ENCODE results near the gene ATG4D.
"Not testable (repeated sequence)": the region's sequence is repeated elsewhere in the genome, so short reads cannot be mapped to it uniquely, and the experiment has no call there.

Gene ATG4D

DNA sequence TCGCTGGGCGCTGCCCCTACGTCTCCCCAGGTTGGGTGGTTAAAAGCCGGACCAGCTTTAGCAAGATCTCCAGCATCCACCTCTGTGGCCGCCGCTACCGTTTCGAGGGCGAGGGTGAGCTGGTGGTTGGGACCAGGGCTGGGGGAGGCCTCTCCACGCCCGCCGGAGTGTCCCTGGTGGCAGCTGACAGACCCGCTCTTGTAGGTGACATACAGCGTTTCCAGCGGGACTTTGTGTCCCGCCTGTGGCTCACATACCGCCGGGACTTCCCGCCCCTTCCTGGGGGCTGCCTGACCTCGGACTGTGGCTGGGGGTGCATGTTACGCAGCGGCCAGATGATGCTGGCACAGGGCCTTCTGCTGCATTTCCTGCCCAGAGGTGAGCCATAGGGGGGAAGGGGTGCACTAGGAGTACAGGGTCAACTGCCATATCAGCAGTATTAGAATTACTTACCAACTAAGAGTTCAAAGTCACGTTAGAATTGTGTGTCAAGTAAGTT lies 1.1 kb downstream of the ATG4D start:
- Histone ChIP-seq H3K4me3 (ENCODE audit: low read depth in 1 of 2, low read length in 1 of 2) (peak overlapping the region; percentile 82 to 91), H3K27ac (peak overlapping the region; percentile 83), H3K27me3 (peaks cover 8% of the 10 kb centered on the region), H3K9me3 (no peaks in the 10 kb centered on the region), H3K36me3 (peaks cover 34% of the 10 kb centered on the region), H3K4me1 (ENCODE audit: control insufficient read depth in 1 of 2, insufficient read depth in 1 of 2, low read depth in 1 of 2, low read length in 1 of 2) (peaks cover 18 to 20% of the 10 kb centered on the region in 2 experiments)
- TF ChIP-seq, protein P1, sequence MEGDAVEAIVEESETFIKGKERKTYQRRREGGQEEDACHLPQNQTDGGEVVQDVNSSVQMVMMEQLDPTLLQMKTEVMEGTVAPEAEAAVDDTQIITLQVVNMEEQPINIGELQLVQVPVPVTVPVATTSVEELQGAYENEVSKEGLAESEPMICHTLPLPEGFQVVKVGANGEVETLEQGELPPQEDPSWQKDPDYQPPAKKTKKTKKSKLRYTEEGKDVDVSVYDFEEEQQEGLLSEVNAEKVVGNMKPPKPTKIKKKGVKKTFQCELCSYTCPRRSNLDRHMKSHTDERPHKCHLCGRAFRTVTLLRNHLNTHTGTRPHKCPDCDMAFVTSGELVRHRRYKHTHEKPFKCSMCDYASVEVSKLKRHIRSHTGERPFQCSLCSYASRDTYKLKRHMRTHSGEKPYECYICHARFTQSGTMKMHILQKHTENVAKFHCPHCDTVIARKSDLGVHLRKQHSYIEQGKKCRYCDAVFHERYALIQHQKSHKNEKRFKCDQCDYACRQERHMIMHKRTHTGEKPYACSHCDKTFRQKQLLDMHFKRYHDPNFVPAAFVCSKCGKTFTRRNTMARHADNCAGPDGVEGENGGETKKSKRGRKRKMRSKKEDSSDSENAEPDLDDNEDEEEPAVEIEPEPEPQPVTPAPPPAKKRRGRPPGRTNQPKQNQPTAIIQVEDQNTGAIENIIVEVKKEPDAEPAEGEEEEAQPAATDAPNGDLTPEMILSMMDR (IDR thresholded peaks at IDR 0.05), result no peak

DNA sequence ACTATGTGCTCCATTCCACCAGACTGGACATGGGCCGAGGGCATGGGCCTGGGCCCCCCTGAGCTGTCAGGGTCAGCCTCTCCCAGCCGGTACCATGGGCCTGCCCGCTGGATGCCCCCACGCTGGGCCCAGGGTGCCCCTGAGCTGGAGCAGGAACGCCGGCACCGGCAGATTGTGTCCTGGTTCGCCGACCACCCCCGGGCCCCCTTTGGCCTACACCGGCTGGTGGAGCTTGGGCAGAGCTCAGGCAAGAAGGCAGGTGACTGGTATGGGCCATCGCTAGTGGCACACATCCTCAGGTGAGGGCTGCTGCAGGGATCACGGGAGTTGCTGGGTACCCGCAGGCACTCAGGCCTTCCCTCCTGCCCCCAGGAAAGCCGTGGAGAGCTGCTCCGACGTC lies 3.1 kb downstream of the ATG4D start:
- Histone ChIP-seq H3K27ac (no peak overlapping the region), H3K27me3 (no peaks in the 10 kb centered on the region), H3K4me1 (ENCODE audit: control insufficient read depth in 1 of 2, insufficient read depth in 1 of 2, low read depth in 1 of 2, low read length in 1 of 2) (peaks cover 18 to 20% of the 10 kb centered on the region in 2 experiments), H3K9me3 (no peaks in the 10 kb centered on the region), H3K4me3 (ENCODE audit: low read depth in 1 of 2, low read length in 1 of 2) (no peak overlapping the region), H3K36me3 (peaks cover 54% of the 10 kb centered on the region)
- TF ChIP-seq, protein P1 (IDR thresholded peaks at IDR 0.05), result no peak

DNA sequence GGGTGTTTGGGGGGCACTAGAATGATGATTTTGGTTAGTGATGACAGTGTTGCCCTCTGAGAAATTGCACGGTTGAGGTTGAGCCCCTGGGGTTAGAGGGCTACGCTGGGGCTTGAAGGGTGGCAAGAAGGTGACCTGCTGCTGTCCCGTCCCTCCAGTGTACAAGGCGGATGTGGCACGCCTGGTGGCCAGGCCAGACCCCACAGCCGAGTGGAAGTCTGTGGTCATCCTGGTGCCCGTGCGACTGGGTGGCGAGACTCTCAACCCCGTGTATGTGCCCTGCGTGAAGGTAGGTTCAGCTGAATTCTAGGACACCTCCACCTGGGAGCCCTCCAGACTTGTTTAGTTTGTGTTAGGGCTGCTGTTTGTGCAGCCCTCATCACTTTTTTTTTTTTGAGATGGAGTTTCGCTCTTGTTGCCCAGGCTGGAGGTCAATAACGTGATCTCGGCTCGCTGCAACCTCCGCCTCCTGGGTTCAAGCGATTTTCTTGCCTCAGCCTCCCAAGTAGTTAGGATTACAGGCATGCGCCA lies 5.1 kb downstream of the ATG4D start:
- no peak overlapping the region for H3K4me3 ChIP-seq (ENCODE audit: low read depth in 1 of 2, low read length in 1 of 2)
- TF ChIP-seq, protein P1 (IDR thresholded peaks at IDR 0.05), result no peak
- peaks cover 14 to 16% of the 10 kb centered on the region in 2 experiments for H3K4me1 ChIP-seq (ENCODE audit: control insufficient read depth in 1 of 2, insufficient read depth in 1 of 2, low read depth in 1 of 2, low read length in 1 of 2)
- H3K36me3 ChIP-seq, result peaks cover 73% of the 10 kb centered on the region
- H3K9me3 ChIP-seq, result no peaks in the 10 kb centered on the region
- H3K27ac ChIP-seq, result no peak overlapping the region
- H3K27me3 ChIP-seq, result no peaks in the 10 kb centered on the region

DNA sequence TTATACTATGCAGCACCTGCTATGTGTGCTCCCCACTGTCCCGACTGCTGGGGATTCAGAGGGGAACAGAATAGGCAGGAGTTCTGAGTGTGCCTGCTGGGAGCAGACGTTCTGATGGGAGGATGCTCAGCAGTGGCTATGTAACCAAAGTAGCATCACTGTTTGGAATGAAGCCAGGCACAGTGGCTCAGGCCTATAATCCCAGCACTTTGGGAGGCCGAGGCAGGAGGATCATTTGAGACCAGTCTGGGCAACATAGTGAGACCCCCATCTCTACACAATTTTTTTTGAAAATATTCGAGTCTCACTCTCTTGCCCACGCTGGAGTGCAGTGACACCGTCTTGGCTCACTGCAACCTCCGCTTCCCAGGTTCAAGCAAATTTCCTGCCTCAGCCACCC lies 6.0 kb downstream of the ATG4D start:
- Histone ChIP-seq H3K4me1 (ENCODE audit: control insufficient read depth in 1 of 2, insufficient read depth in 1 of 2, low read depth in 1 of 2, low read length in 1 of 2) (peaks cover 12 to 14% of the 10 kb centered on the region in 2 experiments), H3K9me3 (no peaks in the 10 kb centered on the region), H3K4me3 (ENCODE audit: low read depth in 1 of 2, low read length in 1 of 2) (no peak overlapping the region), H3K27me3 (no peaks in the 10 kb centered on the region), H3K36me3 (peaks cover 83% of the 10 kb centered on the region), H3K27ac (no peak overlapping the region)
- TF ChIP-seq, protein P1 (IDR thresholded peaks at IDR 0.05), result no peak

DNA sequence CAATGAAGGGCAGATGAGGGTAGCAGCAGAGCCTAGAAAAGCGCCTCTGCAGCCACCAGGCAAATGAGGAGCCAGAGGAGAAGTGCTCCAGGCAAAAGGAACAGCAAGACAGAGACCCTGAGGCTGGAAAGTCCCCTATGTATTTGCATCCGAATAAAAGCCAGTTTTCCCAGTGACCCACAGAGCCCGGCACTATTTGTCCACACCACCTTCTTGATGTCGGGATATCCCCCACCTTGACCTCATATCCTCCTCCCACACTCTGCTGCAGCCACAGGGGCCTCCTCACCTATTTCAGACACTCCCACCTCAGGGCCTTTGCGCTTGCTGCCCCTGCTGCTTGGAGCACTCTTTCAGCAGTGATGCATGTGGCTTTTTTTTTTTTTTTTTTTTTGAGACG lies 6.6 kb downstream of the ATG4D start:
- TF ChIP-seq, protein P1 (IDR thresholded peaks at IDR 0.05), result no peak
- no peak overlapping the region for H3K4me3 ChIP-seq (ENCODE audit: low read depth in 1 of 2, low read length in 1 of 2)
- H3K27ac ChIP-seq, result no peak overlapping the region
- peaks cover 7 to 8% of the 10 kb centered on the region in 2 experiments for H3K4me1 ChIP-seq (ENCODE audit: control insufficient read depth in 1 of 2, insufficient read depth in 1 of 2, low read depth in 1 of 2, low read length in 1 of 2)
- peaks cover 89% of the 10 kb centered on the region for H3K36me3 ChIP-seq
- H3K27me3 ChIP-seq, result no peaks in the 10 kb centered on the region
- H3K9me3 ChIP-seq, result no peaks in the 10 kb centered on the region

DNA sequence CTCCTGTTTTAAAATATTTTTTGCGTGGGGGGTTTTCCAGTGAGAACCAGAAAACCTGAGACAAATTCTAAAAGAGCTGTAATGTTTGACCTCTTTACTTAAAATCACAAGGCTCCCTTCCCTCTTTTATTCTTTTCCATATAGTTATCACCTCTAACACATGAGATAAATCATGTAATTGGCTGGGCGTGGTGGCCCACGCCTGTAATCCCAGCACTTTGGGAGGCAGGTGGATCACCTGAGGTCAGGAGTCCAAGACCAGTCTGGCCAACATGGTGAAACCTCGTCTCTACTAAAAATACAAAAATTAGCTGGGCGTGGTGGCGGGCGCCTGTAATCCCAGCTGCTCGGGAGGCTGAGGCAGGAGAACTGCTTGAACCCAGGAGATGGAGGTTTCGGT lies 7.3 kb downstream of the ATG4D start:
- not testable (repeated sequence) for H3K4me3 ChIP-seq (ENCODE audit: low read depth in 1 of 2, low read length in 1 of 2); H3K9me3 ChIP-seq; H3K27me3 ChIP-seq; H3K27ac ChIP-seq
- Histone ChIP-seq H3K4me1 (ENCODE audit: control insufficient read depth in 1 of 2, insufficient read depth in 1 of 2, low read depth in 1 of 2, low read length in 1 of 2) (peaks cover 8 to 12% of the 10 kb centered on the region in 2 experiments), H3K36me3 (peaks cover 86% of the 10 kb centered on the region)
